ENCODE data around the gene MYH10. TPM values are rescaled to one million over a fixed set of nuclear protein-coding genes. Genes with fewer than 3 reads are reported as not detected.

The MYH10 gene
- total RNA-seq, 1 donor from 2014 or later: 3.4 TPM

DNA sequence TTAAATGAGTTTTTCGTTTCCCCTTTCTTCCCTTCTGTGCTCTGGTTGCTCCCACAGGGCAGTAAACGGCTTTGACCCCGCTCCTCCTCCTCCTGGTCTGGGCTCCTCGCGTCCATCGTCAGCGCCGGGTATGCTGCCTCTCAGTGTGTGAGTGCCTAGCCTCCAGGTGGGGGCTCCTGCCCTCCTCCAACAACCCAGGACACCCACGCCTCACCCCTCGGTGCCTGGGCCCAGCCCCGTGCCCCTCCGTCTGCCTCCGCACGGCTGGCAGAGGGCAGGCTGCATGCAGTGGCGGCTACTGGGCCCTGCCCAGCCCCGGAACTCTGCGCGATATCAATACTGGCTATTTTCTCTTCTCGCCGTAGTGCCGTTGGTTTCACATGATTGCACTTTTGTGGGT, 163.7 kb downstream of the MYH10 start:
- peaks cover 80% of the 10 kb centered on the region for H3K36me3 Mint-ChIP-seq (ENCODE audit: low read depth)
- TF ChIP-seq, protein P1, sequence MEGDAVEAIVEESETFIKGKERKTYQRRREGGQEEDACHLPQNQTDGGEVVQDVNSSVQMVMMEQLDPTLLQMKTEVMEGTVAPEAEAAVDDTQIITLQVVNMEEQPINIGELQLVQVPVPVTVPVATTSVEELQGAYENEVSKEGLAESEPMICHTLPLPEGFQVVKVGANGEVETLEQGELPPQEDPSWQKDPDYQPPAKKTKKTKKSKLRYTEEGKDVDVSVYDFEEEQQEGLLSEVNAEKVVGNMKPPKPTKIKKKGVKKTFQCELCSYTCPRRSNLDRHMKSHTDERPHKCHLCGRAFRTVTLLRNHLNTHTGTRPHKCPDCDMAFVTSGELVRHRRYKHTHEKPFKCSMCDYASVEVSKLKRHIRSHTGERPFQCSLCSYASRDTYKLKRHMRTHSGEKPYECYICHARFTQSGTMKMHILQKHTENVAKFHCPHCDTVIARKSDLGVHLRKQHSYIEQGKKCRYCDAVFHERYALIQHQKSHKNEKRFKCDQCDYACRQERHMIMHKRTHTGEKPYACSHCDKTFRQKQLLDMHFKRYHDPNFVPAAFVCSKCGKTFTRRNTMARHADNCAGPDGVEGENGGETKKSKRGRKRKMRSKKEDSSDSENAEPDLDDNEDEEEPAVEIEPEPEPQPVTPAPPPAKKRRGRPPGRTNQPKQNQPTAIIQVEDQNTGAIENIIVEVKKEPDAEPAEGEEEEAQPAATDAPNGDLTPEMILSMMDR (IDR thresholded peaks at IDR 0.05): no peak
- H3K27me3 Mint-ChIP-seq: no peaks in the 10 kb centered on the region
- ATAC-seq (ENCODE audit: low read depth) (no peak), DNase-seq (no peak)
- no peak overlapping the region for H3K4me3 Mint-ChIP-seq
- ChIA-PET CTCF (no interaction called here), POLR2A (no interaction called here)
- no peaks in the 10 kb centered on the region for H3K4me1 Mint-ChIP-seq
- intact Hi-C loops (cut with micrococcal nuclease): no loop called here
- no peaks in the 10 kb centered on the region for H3K9me3 Mint-ChIP-seq
- H3K27ac Mint-ChIP-seq: no peak overlapping the region

DNA sequence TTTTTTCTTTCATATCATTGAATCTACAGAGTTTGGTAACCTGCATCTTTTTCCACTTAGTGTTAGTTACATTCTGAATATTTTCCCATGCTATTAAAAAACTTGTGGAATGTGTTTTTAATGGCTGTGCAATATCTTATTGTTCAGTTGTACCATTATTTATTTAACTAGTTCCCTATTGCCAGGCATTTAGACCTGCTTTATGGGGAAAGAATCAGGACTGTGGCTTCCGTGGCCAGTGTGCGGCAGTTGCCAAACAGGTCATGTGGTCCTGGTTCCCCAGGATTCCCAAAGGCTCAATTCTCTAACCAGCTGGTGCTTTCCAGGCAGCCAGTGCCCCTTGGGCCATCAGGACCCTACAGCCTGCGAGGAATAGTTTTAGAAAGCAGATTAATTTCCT, 164.1 kb downstream of the MYH10 start:
- Mint-ChIP-seq H3K27ac (no peak overlapping the region), H3K9me3 (no peaks in the 10 kb centered on the region), H3K4me1 (no peaks in the 10 kb centered on the region), H3K36me3 (ENCODE audit: low read depth) (peaks cover 80% of the 10 kb centered on the region), H3K4me3 (no peak overlapping the region), H3K27me3 (no peaks in the 10 kb centered on the region)
- DNase-seq: no peak
- TF ChIP-seq, protein P1 (IDR thresholded peaks at IDR 0.05): no peak
- ChIA-PET POLR2A (no interaction called here), CTCF (no interaction called here)
- no peak for ATAC-seq (ENCODE audit: low read depth)
- intact Hi-C loops (cut with micrococcal nuclease): no loop called here

DNA sequence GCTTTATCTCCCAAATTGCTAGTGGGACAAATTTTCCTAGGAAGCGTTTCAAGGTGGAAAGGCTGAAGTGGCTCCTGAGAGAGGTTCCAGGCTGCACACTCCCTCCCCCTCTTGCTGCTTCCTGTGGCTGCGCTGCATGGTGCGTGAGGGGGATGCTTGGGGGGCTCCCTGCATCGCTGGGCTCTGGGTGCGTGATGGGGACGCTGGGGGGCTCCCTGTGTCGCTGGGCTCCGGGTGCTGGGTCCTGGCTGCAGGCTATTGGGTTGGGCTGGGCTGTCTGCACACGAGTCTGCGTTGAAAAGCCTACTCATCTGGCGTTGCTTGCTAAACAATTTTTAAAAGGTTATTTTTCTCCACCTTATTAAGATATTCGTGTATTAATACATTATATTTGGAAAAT, 164.8 kb downstream of the MYH10 start:
- H3K36me3 Mint-ChIP-seq (ENCODE audit: low read depth): peaks cover 82% of the 10 kb centered on the region

DNA sequence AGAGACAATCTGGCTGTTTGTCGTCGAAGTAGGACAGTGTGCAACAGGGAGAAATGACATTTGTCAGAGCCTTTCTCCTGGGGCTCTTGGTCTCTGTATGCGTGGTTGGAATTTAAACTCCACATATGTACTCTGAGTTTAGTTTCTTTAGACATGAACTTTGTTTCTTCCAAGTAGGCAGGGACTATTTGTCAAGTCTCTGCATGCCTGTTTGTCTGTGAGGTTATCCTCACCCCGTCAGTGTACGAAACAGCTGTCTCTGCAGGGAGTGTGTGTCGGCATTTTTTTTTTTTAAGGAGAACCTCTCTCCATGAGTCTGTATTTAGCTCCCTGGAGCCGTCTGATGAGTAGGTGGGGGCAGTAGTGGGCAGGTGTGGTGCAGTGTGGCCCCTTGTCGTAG, 165.2 kb downstream of the MYH10 start:
- Mint-ChIP-seq H3K36me3 (ENCODE audit: low read depth) (peaks cover 84% of the 10 kb centered on the region), H3K4me3 (no peak overlapping the region), H3K9me3 (no peaks in the 10 kb centered on the region), H3K4me1 (no peaks in the 10 kb centered on the region), H3K27me3 (no peaks in the 10 kb centered on the region), H3K27ac (no peak overlapping the region)
- DNase-seq (no peak), ATAC-seq (ENCODE audit: low read depth) (no peak)
- intact Hi-C loops (cut with micrococcal nuclease): no loop called here
- POLR2A ChIA-PET: no interaction called here
- TF ChIP-seq, protein P1 (IDR thresholded peaks at IDR 0.05): no peak
- CTCF ChIA-PET: no interaction called here

More for the DNA sequence above, 164.8 kb downstream of the MYH10 start:
- intact Hi-C loops (cut with micrococcal nuclease): no loop called here
- CTCF ChIA-PET: no interaction called here
- POLR2A ChIA-PET: no interaction called here
- ATAC-seq (ENCODE audit: low read depth) (no peak), DNase-seq (no peak)
- H3K27me3 Mint-ChIP-seq: no peaks in the 10 kb centered on the region
- H3K27ac Mint-ChIP-seq: no peak overlapping the region
- no peak overlapping the region for H3K4me3 Mint-ChIP-seq
- no peaks in the 10 kb centered on the region for H3K4me1 Mint-ChIP-seq
- no peaks in the 10 kb centered on the region for H3K9me3 Mint-ChIP-seq
- TF ChIP-seq, protein P1 (IDR thresholded peaks at IDR 0.05): no peak

DNA sequence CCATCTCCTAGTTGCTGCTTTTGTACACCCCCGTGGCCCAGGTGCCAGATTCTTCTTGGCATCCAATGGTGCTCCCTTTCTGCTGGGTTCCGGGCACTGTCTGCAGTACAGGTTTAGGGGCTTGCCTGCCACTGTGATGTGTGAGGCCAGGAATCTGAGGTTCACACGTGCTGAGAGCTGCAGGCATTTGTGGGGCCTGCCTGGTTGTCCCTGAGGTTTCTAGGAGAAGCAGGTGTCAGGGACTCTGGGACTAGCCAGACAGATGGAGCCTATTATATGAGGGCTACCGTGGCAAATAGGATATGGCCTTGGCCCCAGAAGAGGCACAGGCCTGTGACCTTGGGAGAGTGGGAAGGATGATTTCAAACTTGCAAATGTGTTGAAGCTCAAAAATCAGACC, 165.6 kb downstream of the MYH10 start:
- intact Hi-C loops (cut with micrococcal nuclease): no loop called here
- TF ChIP-seq, protein P1 (IDR thresholded peaks at IDR 0.05): no peak
- no peak overlapping the region for H3K27ac Mint-ChIP-seq
- ChIA-PET CTCF (no interaction called here), POLR2A (no interaction called here)
- no peaks in the 10 kb centered on the region for H3K27me3 Mint-ChIP-seq
- H3K4me3 Mint-ChIP-seq: no peak overlapping the region
- no peaks in the 10 kb centered on the region for H3K9me3 Mint-ChIP-seq
- DNase-seq (no peak), ATAC-seq (ENCODE audit: low read depth) (no peak)
- peaks cover 85% of the 10 kb centered on the region for H3K36me3 Mint-ChIP-seq (ENCODE audit: low read depth)
- no peaks in the 10 kb centered on the region for H3K4me1 Mint-ChIP-seq
